Posterior cingulate gyrus (tissue), 11 donors: Measurements from ENCODE around the gene GPR39.

Experiments used
- DNase-seq, 10 donors: peaks; one replicate each; pipeline versions ENCODE4 v3.0.0 to v3.0.0-alpha.2; 2020 to 2021; ENCODE audit warnings: mixed read lengths in 3 of 10
- intact Hi-C: fragments of 100-400 bp; cut with DNase I; formaldehyde crosslinking; loops from one replicate; pipeline ENCODE4 v1.15.1; 2023

GPR39 gene

DNA sequence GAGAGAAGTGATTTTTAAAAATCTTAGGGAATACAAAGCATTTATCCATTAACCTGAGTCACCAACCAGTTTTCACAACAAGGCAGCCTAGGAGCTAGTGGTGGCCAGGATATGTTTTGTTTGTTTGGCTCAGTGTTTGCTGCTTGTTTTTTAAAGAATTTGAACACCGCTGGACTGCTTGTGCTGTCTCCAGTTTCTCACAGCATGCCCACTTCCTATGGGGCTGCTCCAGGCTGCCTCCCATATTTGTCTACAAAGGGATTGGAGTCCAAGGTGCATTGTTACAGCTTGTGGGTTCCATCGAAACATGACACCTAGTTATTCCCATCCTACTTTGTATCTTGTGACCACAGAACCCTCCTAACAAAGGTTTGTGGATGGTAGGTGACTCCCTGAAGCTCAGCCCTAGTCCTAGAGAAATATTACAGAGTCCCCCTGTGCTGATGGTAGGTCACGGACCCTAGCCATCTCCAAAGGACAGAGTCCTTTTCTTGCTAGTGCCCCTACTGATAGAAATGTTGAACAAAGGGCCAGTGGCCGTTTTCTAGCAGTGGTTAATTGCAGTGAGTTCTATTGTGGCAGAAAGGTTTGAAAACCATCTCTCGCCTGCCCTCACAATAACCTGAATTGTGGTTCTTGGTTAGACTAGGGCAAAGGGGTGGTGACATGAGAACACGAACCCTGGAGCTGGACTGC lies 23.2 kb downstream of the GPR39 start:
- no peak for DNase-seq
- intact Hi-C loops = no loop called here

DNA sequence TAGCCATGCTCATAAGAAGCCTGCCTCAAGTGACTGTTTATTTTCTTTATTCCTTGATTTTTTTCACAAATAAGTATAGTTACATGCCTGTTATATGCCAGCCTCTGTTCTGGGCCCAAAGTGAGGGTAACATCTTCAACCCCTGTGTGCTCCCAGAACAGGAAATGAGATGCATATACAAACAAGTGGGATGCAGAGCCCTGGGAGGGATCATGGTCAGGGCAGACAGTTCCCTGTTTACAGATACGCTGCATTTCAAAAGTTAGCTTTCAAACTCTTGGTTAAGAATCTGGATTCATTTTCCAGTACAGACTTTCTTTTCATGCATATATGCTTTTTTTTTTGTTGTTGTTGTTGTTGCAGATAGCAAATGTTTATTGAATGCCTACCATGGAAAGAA lies 24.4 kb downstream of the GPR39 start:
- intact Hi-C loops = no loop called here
- DNase-seq = no peak

DNA sequence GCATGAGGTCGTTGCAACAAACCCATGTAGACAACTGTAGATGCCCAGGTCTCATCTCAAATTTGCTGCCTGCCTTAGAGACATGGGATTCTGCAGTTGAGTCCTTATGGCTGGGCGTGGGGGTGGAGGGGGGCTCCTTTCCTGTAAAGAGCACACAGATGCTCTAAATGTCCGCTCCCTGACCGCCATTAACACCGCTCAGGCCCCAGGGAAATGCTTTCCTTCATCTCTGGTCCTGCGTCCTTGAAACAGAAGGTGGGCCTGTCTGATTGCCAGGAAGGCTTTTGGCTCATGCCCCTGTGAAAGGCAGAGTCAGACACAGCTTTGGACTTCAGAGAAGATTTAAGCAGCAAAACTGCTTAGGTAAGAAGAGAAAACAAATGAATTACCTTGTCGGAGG lies 25.7 kb downstream of the GPR39 start:
- intact Hi-C loops = no loop called here
- DNase-seq = no peak

DNA sequence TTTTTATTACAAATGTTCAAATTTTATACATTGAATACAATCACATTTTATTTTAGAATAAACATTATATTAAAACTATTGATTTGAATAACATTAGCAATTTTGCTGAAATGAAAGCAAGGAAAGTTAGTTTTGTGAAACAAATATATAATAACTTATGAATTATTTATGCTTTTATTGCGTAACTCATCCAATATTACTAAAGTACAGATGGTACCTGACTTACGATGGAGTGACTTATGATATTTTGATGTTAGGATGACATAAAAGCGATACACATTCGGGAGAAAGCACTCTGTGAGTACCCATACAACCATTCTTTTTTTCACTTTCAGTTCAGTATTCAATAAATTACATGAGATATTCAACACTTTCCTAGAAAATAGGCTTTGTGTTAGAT lies 26.5 kb downstream of the GPR39 start:
- intact Hi-C loops = no loop called here
- DNase-seq = no peak

DNA sequence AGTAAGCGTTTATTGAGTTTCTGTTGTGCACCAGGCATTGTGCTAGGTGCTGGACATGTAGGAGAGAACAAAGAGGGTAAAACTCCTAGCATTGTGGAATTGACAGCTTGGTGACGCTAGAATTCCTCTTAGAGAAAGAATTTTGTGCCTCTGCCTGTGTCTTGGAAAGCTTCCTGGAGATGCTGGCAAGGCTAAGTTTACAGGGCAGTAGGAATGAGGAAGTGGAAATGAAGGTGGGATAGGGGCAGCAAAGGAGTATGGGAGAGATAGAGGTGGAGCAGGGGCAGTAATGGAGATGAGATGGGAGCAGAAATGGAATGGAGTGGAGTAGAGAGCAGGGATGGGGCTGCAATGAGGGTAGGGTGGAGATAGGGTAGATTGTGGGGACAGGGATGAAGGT lies 29.8 kb downstream of the GPR39 start:
- no peak for DNase-seq
- intact Hi-C loops = no loop called here

DNA sequence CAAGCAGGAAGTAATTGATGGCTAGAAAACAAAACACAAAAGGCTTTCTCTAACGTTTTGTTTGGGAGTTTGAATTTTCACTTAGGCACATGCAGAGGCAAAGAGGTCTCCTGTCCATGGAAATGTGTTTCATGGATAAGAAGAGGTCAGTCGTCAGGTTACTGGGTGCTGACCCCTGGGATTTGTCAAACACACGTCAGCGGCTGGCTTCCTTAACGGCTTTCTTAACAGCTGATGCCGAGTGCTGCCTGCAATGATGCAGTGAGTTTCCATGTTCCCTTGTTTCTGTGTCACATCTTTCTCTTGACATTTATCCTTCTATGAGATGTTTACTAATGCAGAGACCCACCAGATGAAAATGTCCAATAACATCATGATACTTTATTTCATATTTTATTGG lies 31.7 kb downstream of the GPR39 start:
- intact Hi-C loops = no loop called here
- DNase-seq = no peak

DNA sequence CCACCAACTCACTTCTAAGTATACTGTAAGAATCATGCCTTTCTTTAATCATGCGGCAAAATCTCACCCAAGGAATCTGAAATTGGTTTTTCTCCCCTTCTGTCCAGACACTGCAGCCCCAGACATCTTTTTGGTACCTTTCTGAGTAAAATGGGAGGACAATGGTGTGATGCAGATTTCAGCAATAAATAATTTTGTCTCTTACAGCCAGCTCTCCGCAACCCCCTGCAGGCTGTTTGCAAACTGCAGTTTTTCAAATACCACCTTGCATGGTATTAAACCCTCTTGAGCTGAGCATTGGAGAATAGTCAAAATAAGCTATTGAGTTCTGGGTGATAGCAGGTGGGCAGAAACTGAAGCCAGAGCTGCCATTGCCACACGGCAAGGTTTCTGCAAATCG lies 32.2 kb downstream of the GPR39 start:
- intact Hi-C loops = no loop called here

DNA sequence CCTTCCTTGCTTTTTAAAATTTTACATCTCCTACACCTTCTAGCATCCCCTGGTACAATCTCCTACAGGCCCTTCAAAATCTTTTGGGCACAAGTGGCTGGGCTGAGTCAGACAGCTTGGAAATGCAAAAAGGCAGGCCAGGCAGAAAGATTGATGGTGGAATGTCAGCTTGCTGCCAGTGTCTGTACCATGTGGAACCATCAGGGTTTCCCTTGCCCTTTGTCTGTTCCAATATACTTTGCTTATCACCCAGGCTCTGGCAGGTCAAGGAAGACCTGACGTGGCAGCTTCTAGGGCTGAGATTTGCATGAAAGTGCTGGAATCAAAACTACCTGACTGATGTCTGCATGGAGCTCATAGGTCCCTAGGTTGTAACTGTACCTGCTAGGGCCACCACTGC lies 33.3 kb downstream of the GPR39 start:
- intact Hi-C loops = no loop called here
- no peak for DNase-seq

More for the DNA sequence above, 32.2 kb downstream of the GPR39 start:
- peak in 5 of 10 donors; percentile 5 to 67 (median 10) for DNase-seq

DNA sequence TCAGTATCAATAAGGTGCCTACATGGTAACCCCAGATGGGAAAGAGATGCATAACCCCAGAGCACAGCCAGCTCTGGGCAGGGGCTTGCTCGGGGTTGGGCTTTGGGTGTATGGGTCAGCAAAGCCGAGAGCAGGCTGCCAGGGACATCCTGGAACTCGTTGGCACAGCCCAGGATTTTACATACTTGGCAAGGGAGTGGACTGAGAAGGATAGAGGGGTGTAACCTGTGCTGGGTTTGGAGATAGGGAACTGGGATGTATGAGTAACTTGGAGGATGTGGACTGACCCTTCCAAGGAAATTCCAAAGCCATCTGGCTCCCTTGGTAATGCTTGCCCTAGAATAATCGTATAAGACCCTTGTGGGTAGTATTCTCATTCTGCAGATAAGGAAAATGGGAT lies 44.2 kb downstream of the GPR39 start:
- DNase-seq = no peak
- intact Hi-C loops = no loop called here

DNA sequence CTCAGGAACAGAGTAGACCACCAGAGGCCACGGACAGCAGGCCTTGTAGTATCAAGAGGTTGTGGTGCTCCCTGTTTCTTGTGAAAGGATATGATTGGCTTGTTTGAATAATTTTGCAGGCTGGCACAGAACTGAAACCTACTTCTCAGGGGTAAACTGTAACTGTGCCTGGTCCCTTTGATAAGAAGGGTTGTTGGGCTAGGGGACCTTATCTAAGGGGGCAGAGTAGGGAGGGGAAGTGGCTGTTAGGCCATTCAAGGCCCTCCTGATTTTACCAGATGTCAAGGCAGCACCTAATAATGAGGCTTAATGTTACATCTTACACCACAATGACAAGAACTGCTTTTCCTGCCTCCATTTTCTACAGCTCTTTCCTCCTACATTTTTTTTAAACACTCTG lies 45.6 kb downstream of the GPR39 start:
- no peak for DNase-seq
- intact Hi-C loops = no loop called here

DNA sequence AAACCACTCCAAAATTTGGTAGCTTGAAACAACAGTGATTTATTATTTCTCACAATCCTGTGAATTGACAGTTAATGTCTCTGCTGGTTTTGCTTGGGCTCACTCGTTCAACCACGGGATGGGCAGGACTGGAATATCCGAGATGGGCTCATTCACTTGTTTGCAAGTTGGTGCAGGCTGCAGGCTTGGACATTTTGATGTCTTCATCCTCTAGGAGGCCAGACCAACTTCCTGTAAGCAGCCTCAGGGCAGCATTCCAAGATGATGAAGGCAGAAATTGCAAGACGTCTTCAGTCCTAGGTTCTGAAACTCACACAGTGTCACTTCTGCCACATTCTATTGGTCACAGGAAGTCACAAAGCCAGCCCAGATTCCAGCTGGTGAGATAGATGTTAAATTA lies 47.1 kb downstream of the GPR39 start:
- intact Hi-C loops = no loop called here
- DNase-seq = no peak

DNA sequence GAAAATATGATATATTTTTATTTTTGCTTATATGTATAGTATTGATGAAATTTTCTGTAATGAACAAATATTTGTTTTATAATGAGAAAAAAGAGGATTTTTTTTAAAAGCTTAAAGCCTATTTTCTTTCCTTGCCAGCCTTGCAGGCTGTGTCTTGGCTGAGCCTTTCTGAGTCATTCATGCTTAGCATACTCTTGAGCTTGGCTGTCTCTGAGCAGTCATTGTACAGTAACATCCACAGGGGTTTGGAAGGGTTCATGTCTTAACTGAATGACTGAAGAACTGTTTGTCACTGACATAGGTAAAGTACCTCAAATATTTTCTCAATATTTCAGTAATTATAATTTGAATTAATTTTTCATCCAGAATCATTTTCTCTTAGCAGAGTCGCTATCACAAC lies 49.3 kb downstream of the GPR39 start:
- no peak for DNase-seq
- intact Hi-C loops = no loop called here

DNA sequence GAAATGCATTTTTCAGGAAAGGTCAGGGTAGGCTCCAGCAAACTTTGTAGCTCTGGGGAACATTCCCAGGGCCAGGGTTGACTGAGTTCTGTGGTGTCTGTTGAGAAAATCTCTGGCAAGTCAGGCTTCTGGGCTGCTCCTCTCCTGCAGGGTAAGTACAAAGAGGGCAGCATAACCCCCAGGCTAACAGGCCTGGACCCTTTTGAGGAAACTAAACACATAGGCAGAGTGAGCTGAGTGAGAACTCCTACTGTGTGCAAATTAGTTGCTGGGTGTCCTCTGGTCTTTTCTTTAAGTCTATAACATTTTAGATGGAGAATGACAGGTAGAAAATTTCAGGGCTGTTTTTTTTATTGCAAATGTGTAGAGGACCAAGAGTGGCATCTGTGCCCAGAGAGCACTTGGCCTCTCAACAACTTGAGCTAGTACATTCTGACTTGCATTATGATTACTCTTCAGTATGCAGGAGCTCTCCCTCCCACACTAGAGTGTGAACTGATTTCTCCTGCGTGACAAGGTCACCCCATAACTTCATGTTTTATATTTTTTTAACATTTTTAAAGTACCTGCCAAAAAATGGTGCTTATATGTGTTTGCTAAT lies 49.9 kb downstream of the GPR39 start:
- no peak for DNase-seq

DNA sequence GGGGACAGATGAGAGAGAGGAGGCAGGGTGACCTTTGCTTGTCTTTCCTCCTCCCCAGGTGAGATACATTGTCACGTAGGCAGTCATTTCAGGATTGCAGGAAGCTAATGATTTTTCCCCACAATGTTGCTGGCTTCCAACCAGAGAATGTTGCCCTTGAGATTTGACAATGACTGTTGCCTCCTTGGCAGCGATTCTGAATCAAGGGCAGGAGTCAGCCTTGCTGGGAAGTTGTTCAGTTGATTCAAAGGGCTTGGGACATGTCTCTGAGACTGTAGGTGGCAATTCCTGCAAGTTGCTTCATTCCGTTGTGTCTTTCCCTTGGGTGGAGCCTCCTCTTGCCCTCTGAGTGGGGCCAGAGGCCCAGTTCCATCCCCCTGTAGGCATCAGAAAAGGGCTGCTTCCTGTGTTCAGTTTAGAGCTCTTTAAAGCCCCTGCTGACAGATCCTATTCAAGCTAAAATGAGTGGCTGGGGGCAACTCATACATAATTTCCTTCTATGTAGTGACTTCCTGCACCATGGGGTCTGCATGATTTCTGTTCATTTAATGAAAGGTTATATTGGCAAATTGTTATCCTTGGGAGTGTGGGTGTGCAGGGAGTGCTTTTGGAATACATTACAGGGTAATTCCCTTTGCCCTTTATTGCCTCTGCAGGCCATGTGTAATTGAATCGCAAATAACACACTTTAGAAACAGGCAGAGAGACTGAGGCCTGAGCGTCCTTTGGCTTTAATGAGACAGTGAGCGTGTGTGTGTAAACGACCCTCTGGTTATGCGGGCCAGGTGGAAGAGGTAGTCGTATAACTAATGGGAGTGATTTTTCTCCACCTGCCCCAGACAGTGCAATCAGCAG lies 52.4 kb downstream of the GPR39 start:
- intact Hi-C loops = no loop called here
- DNase-seq = no peak

More for the DNA sequence above, 49.9 kb downstream of the GPR39 start:
- intact Hi-C loops = no loop called here

DNA sequence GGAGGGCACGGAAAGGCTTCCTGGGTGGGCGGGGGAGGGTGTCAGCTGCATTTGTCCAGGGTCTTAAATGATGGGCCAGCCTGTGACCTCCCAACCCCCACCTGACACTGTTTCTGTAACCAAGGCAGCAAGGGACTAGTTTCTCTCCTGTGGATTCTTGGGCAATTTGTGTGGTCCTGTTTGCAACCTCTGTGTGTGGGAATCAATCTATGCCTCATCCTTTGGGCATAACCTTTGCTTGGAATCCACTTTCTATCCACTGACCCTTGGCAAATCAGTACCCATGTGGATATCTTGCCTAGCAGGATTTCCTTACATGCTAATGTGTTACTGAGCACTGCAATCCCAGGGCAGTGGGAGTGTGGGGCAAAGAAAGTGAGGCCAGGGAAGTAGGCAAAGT lies 54.1 kb downstream of the GPR39 start:
- intact Hi-C loops = no loop called here
- no peak for DNase-seq

DNA sequence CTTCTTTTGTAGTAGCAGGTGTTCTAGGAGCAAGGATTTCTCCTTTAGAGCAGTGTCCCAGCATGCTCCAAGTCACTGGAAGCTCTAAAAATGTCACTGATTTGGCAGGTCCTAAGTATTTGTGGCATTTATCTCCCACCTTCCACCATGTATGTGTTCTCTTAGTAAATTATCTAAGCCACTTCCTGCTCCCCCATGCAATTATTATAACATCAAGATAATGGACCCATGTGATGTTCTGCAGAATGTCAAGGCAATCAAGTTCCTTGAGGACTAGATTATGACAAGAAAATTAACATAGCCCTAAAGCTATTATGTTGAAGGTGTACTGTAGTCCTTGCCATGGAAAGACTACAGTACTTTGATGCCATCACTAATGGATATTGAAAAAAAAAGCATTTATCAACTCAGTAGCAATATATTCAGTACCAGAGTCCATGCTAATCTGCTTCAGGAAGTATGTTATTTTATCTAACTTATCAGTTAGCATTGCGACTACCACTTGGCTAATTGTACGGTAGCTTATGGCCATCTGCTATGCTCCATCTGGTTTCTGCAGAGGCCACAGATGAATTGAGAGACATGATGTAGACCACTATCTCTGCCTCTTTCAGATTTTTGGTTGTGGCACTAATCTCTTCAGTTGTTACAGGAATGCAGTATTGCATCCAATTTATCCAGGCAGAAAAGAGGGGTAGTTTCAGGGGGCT lies 56.7 kb downstream of the GPR39 start:
- intact Hi-C loops = no loop called here
- no peak for DNase-seq

DNA sequence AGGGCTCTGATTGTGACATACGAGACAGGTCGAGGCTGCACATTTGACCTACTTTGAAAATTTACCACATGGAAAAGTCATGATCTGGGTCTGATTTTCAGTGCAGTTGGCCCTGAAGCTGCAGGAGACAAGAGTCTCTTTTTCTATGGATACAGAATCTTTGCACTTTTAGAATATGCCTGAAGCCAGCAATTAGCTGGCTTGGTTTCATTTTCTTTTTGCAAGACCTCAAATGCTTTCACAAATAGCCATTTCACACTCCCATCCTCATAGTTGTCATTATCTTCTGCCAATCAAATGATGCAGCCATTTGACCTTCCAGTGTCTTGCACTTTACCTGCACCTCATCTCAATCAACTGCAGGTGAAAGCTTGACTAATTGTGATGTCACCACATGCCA lies 59.0 kb downstream of the GPR39 start:
- DNase-seq = no peak
- intact Hi-C loops = no loop called here

DNA sequence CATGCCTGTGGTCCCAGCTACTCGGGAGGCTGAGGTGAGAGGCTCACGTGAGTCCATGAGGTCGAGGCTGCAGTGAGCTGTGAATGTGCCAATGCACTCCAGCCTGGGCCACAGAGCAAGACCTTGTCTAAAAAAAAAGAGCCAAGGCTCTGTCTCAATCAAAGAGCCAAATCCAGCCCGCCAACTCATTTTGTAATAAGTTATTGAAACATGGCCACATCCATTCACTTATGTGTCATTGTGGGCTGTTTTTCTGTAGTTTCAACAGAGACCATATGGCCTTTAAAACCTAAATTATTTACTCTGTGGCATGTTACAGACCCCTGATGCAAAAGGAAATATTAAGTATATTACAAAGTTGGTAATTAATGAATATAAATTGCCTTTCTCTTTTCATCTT lies 60.8 kb downstream of the GPR39 start:
- intact Hi-C loops = no loop called here
- DNase-seq = no peak

DNA sequence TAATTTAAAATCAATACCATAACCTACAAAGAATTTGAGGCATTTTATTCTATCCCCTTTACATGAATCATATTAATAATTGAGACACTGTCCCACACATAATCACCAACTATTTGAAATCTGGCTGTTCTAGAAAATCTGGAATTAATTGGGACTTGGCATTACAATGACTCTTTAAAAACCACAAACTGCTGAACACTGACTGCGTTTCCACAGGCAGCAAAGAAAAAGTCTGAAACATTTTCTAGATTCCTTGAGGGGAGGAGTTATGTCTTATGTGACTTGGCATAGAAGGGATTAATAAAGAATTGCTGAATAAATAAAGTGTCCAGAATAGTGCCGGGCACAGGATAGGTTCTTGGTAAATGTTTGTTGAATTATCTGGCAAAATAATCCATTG lies 61.4 kb downstream of the GPR39 start:
- intact Hi-C loops = no loop called here
- no peak for DNase-seq

DNA sequence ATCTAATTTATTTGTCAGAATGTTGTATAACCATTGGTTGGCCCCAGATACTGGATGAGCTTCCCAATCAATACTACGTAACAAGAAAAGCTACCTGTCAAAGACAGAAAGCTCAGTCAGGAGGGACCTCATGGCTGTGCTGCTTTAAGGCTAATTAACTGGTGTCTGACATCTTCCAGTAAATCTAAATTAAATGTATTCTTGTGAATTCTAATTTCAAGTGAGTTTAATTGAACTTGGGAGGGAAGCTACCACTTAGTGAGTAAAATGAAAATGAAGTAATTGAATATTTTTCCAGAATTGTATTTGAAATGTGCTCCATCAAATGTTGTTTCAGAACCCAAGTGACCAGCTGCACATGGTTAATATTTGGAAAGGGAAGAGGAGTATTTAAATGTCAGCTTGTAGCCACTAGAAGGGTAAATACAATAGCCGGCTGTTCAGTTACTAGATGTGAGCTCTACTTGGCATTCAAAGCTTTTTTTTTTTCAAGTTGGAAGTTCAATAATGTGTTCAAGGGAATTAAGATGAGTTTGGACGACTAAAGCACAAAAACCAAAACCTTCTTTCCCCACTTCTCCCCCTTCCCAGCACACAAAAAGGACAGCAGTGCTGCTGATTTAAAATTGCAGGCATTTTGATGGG lies 62.0 kb downstream of the GPR39 start:
- DNase-seq = no peak
- intact Hi-C loops = no loop called here

DNA sequence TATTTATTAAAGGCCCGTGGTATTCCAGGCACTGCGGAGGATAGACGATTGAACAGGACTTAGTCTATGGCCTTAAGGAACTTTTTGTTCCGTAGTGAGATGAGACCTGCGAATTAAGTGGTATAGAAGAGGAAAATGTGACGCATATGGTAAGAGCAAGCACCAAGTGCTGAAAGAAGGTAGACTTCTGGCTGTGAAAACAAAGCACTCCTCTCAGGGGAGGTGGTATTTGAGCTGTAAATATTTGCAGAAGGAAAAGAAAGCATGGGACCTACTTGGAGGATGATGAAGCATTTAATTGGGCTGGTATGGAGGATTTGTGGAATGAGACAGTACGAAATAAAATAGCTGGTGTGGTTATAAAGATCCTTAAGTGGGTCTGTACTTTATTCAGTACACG lies 62.5 kb downstream of the GPR39 start:
- intact Hi-C loops = no loop called here
- no peak for DNase-seq
